Measurements from ENCODE around the gene FGD3.

The FGD3 gene

DNA sequence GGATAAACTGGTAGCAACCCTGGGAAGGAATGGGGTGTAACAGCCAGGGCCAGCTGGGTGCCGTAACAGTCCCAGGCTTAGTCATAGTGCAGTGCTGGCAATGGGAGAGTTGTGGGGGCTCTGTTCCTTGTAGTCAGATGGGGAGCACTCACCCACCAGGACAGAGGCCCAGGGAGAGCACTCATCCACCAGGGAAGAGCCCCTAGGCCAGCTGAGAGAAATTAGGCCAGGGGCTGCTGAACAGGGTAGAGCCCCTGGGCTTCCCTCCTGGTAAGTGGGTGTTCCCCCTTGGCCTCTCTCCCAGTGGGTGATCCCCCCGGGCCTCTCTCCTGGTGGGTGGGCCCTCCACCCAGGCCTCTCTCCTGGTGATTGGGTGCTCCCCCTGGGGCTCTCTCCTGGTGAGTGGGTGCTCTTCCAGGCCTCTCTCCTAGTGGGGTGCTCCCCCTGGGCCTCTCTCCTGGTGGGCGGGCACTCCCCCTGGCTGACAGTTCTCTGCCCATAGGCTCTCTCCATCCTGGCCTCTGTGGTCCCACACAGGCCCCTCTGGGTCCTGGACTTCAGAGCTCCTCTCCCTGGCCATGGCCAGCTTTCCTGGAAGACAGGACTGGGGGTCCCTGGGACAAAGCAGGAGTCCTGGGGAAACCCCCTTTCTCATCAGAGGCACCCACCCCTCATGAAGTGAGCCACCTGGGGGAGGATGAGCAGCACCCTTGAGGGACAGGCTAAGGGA, 13.4 kb downstream of the FGD3 start:
- DNase-seq, result no peak

DNA sequence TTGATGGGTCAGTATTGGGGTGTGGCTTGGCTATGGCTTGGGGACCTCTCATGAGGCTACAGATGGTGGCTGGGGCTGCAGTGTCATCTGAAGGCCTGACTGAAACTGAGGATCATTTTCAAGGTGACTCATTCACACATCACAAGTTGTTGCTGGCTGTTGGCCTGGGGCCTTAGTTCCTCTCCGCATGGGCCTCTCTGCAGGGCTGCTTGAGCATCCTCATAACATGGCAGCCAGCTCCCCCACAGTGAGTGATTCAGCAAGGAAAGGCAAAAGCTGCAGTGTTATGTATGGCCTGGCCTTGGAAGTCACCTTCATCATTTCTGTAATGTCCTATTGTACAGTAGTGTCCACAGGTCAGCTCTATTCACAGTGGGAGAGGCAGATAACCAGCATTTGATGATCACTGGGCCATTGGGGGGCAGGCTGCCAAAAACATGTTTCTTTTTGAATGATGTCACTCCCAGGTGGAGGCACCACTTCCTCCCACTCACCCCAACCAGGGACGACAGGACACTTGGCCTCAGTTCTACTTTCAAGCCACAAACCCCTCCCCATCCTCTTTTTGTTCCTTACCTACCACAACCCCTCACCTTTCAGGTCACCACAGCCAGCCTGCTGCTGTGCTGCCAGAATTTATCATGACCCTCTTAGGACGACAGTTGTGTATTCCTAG, 14.4 kb downstream of the FGD3 start:
- DNase-seq, result no peak

DNA sequence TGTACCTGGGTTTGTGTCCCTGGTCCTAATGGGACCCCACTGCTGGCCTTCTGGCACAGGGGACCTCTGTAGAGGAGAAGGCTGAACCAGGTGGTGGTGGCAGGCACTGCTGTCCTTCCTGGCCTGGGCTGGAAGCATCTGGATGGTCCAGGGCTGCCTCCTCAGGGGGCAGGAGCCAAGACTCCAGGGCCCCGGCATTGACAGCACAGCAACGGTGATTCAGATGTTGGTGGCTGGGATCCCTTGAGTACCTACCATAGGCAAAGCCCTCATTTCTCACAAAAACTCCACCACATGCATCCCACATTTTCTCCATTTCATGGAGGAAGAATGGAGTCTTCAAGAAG, 15.0 kb downstream of the FGD3 start:
- DNase-seq, result no peak

DNA sequence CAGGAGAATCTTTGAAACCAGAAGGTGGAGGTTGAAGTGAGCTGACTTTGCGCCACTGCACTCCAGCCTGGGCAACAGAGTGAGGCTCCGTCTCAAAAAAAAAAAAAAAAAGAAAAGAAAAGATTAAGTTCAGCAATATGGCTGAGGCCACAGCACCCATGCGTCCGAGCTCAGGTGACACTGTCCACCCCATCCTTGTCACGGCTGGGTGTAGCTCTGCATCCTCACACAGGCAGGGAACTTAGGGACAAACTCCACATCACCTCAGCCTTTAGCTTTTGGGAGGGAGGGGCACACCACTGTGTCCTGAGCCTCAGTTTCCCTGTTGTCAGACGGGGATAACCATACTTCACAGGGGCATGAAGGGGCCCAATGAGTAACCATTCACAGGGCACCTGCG, 15.5 kb downstream of the FGD3 start:
- no peak for DNase-seq

DNA sequence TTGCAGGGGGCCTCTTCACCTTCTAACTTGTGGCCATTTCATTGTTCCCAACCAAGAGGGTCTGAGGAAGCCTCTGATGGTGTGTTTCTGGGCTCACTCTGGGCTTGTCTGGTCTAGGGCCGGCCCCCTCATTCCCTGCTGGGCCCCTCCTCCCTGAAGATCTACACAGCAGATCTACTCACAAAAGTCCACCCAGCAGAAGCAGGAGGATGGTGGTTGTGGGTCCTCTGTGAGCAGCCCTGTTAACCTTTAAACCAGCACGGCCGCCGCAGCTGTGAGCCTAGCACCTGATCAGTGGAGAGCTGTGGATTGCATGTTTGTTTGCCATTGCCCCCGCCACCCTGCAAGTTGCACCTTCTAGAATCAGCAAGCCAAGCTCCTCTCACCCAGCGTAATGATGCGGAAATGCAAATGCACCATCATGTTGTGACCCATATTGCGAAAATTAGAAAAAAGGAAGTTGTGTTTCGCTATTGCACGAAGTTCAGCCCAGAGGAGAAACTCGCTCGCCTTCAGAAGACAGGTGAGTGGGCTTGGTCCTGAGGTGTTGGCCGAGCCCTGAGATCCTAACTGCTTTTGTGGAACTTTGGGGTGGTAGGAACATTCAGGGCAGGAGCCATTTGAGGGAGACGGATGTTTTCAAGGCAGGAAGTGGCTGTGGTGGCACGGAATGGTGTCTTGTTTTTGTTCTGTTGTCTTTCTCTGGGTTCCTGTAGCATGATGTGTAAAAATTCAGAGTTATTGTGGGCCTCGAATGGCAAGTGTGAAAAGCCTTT, 16.7 kb downstream of the FGD3 start:
- DNase-seq, result peak; percentile 72 to 79

DNA sequence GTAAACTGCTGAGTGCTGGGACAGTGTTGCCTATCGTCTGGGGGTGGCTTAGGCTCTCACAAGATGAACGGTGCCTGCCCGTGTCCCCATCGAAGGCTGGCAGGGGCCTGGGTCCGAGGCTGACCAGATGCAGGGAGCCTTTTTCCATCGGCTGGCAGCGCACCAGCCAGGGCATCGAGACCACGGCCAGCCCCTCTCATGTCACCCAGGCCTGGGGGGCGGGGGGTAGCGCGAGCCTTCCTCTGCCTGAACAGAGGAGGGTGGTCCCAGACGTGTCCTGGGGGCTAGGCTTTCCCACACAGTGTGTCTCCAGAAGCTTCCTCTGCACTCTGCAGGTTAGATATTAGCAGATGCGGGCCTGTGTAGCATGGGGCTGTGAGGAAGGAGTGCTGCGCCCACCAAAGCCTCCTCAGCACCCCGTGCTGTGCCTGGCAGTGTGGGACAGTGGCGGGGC, 17.3 kb downstream of the FGD3 start:
- no peak for DNase-seq

DNA sequence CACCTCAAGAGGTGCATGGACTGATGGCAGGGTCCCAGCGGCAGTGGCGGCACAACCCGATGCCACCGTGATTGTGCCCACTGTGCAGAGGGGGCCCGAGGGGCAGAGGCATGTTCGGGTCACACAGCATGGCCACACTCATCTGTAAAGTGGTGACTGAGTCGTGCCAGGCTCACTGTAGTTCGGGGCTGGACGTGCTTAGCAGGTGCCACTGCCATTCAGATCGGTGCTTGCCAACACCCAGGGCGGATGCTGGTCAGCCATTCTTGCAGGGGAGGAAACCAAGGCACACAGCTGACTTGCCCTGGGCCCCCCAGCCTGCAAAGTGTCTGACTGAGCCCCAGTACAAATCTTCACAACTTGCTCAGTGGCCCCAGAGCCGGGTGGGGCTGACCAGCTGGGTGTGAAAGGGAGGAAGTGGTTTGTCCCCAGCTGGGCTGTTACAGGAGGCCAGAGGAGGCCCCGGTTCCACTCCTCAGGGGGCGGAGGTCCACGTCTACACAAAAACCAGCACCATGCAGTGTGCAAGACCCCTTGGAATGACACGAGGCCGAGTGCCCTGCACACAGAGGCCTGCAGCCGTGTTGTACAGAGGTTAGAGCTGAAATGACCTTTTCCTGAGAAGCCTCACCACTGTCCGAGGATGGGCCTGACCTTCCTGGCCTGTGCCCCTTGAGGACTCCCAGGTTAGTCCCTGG, 17.9 kb downstream of the FGD3 start:
- peak; percentile 7 to 26 for DNase-seq

DNA sequence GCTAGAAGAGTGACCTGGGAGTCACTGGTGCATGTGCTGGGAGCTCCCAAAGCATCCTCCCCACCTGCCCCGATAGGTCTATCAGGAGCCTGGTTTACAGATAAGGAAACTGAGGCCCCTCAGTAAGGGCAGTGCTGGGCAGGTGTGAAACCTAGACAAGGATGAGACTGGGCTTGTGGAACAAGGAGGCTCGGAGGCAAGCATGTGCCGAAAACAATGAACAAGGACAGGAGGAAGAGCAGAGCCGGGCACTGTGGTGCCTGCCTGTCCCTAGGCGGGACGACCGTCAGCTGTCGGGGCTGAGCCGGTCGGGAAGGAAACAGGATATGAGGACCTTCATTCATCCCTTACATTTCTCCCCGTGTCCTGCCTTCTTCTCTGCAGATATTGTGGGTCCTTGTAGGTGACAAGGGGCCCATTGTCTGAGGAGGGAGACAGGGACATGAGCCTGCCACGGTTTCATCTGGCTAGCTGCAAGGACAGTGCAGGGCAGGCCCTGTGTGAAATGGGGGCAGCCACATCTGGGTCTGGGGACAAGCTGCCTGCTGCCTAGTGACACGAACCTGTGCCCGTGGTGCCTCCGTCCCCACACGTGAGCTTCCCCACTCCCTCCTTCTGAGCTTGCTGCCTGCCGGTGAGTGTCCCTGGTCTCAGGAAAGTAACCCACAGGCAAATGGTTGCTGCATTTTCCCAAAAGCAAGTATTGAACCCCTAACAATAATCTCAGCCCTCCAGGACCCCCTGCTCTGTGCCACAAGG, 18.6 kb downstream of the FGD3 start:
- no peak for DNase-seq

DNA sequence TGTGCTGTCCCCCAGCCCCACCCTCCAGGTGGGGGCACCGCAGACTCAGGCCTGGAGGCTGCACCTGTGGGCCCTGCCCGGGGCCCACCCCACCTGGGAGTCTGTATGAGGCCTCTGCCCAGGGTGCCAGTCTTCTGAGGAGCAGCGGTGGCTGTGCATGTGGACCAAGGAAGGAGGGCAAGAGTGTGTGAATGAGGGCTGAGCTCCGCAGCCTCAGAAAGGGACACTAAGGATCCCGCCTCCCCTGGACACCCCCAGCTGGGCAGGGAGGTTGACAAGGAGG, 19.1 kb downstream of the FGD3 start:
- DNase-seq, result no peak

DNA sequence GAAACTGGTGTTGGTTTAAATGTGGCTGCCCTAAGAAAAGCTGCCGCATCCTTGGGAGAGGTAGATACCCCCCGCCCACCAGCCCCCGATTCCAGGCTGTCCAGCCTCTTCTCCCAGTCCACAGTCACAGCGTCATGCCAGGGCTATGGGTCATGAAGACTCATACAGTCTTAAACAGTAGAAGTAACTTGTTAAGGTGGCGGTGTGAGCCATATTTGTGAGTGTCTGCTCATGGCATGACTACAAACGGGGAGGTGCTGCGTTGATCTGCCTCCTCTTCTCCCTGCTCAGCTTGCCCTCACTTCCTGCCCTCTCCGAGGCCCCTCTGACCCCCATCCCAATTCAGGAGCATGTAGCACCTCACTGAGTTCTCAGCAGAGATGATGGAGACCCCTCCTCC, 20.8 kb downstream of the FGD3 start:
- DNase-seq, result no peak

DNA sequence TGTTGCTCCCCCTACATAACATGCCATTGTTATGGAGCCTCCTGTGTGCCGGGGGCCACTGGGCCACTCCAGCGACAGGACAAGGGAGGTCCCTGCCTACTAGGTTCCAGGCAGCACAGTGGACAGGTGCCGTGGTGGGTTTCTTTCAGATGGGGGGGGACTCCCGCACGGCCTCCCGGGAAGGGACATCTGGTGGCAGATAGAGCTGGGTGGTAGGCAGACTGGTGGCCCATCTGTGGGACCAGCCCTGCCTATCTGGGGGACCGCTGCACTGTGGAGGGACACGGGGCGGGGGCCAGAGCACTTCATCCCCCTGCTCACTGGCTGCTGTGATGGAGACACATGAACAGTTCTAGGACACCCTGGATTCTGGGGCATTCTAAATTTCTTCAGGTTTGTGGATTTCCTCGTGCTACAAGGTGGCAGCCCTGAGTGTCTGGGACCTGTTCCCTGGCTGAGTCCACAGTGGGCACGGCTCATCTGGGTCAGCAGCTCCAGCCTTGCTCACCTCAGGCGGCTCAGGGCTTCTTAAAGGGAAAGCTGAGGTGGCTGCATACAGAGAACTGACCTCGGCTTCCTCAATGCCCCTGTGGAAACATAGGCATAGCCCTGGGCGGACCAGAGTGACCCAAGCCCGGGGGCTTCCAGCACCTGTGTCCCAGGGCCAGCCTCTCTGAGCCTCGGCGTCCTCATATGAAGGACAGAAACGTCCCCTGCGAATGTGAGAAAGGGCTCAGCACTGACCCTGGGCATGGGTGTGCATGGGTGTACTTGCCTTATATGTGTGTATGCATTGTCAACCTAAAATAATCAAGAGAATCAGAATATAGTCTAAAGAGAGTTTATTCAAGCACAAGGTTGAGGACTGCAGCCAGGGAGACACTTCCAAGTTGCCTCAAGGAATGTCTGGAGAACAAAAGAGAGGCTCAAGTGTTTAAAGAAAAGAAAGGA, 22.5 kb downstream of the FGD3 start:
- DNase-seq, result no peak

DNA sequence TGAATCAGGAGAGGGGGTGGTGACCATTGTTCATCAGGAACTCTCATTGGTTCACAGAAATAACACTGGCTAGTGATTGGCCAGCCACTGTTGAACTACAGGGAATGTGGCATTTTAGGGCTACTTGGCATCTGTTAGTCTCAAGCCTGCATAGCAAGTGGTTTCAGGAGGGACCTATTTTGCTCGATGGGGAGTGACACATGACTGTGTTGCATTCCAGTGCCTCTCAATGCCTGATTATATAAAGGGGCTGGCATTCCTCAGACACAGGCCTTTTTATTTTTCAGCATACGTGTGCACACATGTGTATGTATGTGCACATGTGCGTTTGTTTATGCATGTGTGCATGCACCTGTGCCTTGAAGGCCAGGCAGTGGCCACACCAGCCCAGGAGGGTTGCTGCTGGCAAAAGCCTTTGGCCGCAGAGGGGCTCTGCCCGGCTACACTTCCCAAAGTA, 23.2 kb downstream of the FGD3 start:
- no peak for DNase-seq

DNA sequence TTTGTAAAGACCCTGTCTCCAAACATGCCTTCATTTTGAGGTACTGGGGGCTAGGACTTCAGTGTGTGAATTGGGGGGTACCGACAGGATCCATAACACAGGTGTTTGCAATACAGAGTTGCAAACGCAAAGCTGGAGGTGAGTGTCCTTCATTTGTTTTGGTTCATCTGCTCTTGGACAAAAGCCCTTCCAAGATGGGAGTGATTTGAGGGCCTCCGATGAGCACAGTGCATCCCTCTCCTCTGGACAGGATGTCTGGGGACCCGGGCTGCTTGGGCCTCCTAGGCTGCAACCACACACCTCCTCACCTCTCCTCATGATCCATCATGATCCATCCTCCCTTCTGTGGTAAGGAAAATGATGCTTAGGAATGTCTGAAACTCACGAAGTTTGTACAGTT, 23.8 kb downstream of the FGD3 start:
- no peak for DNase-seq

DNA sequence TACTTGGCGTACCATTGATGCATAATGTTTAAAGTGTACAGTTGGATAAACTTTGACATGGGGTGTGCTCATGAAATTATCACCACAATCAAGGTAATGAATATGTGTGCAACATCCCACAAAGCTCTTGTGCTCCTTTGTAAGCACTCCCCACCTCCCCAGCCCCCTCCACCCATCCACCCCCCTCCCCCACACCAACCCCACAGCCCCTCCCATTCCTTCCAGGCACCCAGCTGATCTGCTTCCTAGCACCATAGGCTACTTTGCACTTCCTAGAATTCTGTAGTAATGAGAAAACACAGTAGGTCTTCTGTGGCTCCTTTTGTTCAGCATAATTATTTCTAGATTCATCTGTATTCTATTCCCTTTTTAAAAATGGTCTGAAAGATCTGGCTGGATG, 24.5 kb downstream of the FGD3 start:
- DNase-seq, result no peak

DNA sequence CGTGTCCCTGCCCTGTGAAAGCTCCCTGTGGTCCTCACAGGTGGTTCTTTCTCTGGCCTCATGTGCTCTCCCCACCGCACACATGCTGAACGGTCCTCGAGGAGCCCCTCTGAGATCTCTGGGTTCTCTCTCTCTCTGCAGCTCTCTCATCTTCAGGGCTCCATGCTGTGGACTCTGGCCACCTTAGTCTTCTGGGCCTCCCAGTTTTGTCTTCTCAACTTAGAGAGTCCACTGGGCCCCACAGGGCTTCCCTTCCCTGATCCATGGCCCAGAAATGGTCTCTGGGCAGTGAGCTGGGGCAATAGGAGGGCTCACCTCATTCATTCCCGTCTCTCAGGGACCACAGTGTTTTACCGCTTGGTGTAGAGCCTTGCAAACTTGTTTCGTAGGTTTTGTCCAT, 26.4 kb downstream of the FGD3 start:
- no peak for DNase-seq

DNA sequence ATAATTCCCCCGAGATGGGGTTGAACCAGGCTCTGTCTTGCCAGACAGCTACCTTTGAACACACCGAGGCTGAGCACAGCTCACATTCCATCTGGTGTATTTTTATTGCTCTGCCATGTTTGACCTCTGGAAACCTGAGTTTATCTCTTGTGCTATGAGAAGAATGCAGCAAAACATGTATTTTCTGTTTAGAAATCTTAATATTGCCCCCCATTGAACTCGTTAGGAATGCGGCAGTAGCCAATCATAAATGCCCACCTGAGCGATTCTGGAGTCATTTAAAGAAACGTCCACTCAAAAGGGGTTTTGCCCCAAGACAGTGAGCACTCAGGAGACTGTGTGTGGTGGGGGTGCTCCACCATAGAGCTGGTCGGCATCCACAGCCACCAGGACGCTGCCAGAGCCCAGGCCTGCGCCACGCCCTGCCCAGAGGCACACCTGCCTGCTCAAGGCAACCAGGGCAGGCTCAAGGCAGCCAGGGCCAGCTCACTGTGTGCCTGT, 26.9 kb downstream of the FGD3 start:
- no peak for DNase-seq

DNA sequence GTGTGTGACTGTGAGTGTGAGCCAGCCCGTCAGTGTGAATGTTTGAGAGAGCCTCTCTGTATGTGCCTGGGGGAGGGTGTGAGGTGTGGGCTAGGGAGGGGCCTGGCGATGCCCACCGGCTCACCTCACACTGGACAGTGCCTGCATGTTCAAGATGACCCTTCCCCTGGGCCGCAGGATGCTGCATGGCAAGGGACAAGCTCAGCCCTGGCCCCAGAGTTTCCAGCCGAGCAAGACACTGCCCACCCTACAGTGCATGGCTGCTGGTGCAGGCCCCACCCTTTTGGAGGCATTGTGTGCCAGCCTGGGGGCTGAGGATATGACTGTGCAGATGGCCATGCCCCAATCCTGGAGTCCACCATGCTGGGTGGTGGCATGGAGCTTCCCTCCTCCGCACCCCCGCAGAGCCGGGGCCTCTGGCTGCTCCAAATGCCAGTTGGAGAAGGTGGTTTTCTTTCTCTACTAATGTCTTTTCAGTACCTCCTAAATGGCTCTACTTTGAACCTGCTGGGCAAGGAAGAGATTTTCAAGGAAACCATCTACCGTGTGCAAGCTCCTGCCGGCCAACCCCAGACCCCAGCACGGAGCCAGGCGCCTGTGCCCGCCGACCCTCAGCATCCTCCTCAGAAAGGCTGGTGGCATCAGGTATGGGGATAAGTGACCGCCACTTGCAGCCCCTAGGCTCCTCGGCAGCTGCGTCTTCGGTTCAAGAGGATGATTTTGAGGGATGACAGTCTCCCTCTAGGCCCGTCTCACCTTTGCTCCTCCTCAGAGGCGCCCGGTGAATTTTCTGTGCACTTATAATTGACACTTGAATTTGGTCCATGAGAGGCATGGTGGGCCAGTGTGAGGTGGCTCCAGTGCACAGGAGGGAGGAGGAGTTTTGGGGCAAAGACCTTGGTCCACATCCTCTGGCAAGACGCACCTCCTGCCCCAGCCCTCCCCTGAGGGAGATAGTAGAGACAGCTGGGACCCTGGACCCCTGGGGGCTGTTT, 27.7 kb downstream of the FGD3 start:
- DNase-seq, result no peak

DNA sequence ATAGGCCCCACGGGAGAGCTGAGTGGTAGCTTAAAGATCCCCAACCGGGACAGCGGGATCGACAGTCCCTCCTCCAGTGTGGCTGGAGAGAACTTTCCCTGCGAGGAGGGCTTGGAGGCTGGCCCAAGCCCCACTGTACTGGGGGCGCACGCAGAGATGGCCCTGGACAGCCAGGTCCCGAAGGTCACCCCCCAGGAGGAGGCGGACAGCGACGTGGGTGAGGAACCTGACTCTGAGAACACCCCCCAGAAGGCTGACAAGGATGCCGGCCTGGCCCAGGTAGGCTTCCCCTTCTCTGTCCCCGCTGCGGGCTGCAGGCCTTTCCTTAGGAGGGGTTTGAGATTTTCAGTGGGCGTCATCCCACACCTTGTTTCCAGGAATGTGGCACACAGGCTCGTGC, 29.1 kb downstream of the FGD3 start:
- DNase-seq, result no peak

DNA sequence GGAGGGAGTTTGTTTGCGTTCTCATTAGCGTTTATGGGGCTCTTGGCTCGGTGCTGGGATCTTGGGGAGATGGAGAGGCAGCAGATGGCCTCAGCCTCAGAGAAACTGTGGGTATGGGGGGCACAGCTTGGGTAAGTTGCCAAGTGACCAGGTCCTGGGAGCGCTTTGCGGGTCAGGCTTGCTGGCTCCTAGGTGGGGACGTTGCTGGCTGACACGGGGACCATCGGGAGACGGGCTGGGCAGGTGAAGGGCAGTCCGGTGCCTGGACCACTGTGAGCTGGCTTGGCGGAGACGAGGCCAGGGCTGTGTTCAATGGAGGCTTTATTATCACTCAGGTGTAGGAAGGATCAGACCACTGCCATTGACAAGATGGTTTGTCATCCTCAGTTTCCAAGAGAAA, 30.0 kb downstream of the FGD3 start:
- no peak for DNase-seq

DNA sequence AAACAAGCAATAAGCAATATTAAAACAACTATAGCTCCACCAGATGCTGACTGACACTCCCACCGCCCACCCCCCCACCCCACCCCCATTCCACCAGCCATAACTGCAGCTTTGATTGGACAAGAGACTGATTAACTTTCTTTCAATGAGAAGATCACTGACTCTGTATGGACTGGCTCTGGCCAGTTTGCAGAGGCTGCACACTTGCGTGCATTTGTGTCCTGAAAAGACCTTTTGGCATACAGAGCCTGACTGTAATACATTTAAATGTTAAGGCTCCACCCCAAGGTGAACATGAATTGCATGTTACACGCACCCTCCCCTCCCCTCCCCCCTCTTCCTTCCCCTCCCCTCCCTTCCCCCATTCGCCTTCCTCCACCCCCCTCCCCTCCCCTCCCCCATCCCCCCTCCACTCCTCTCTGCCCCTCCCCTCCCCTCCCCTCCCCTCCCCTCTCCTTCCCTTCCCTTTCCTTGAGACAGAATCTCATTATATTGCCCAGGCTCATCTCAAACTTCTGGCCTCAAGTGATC, 31.1 kb downstream of the FGD3 start:
- DNase-seq, result no peak

Measured in bone marrow (tissue), 2 donors.